Measurements from ENCODE around the gene LTBP1. TPM values are rescaled to one million over a fixed set of nuclear protein-coding genes. Genes with fewer than 3 reads are reported as not detected.

Gene LTBP1
- total RNA-seq, 2 experiments from 2014 or later, result 61.1 to 82.6 TPM

DNA sequence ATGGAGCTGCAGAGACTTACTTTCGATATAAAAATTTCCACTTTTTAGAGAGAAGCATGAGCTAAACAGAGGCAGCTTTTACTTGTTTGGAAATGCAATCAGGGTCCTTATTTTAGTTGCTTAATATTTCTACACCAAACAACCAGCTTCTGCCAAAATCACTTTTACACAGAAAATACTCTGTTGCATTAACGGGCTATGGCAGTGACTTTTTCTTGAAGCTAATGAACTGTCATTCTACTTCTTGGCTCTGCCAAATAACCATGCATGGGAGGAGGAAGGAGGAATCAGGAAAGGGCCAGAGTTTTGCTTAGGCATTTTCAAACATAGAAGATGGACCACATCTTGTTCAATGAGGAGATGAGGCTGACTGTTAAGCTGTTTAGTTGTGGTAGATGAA lies 23.6 kb upstream of the LTBP1 start:
- Histone ChIP-seq H4K20me1 (ENCODE audit: insufficient read depth, low read length) (no peaks in the 10 kb centered on the region), H2AFZ (ENCODE audit: low read length) (no peak overlapping the region), H3K4me1 (ENCODE audit: insufficient read depth, low read length, poor library complexity, severe bottlenecking) (peaks cover 20% of the 10 kb centered on the region), H3K27ac (ENCODE audit: low read depth, low read length, poor library complexity, severe bottlenecking) (no peak overlapping the region), H3K4me3 (ENCODE audit: low read depth, low read length, poor library complexity, severe bottlenecking) (no peak overlapping the region), H3K36me3 (ENCODE audit: insufficient read depth, low read length) (no peaks in the 10 kb centered on the region; the same call in 1 of the 2 replicates), H3K9me2 (ENCODE audit: insufficient read depth, low read length) (no peaks in the 10 kb centered on the region), H3K79me2 (ENCODE audit: insufficient read depth, low read depth, low read length) (no peaks in the 10 kb centered on the region), H3K4me2 (ENCODE audit: low read length) (no peak overlapping the region), H3K9me3 (ENCODE audit: low read length) (peaks cover 8% of the 10 kb centered on the region; the same call in 1 of the 2 replicates)
- intact Hi-C loops (cut with micrococcal nuclease; ENCODE audit: unreplicated experiment), result no loop called here
- DNase-seq (ENCODE audit: low spot score), result no peak
- no TSS peak for BruUV-seq (replicated peaks)
- CTCF ChIA-PET (ENCODE audit: unreplicated experiment), result no interaction called here
- TF ChIP-seq, protein P1, sequence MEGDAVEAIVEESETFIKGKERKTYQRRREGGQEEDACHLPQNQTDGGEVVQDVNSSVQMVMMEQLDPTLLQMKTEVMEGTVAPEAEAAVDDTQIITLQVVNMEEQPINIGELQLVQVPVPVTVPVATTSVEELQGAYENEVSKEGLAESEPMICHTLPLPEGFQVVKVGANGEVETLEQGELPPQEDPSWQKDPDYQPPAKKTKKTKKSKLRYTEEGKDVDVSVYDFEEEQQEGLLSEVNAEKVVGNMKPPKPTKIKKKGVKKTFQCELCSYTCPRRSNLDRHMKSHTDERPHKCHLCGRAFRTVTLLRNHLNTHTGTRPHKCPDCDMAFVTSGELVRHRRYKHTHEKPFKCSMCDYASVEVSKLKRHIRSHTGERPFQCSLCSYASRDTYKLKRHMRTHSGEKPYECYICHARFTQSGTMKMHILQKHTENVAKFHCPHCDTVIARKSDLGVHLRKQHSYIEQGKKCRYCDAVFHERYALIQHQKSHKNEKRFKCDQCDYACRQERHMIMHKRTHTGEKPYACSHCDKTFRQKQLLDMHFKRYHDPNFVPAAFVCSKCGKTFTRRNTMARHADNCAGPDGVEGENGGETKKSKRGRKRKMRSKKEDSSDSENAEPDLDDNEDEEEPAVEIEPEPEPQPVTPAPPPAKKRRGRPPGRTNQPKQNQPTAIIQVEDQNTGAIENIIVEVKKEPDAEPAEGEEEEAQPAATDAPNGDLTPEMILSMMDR (conservative IDR thresholded peaks at IDR 0.05; ENCODE audit: low read length), result no peak
- TF ChIP-seq EZH2phosphoT487 (IDR thresholded peaks at IDR 0.05; ENCODE audit: borderline replicate concordance, low read depth, low read length), result no peak
- POLR2A ChIA-PET, result interaction anchor here (0.6 kb wide), 1 partner anchor 857 kb away, joined by 3 read pairs; no protein-coding TSS in a partner anchor

DNA sequence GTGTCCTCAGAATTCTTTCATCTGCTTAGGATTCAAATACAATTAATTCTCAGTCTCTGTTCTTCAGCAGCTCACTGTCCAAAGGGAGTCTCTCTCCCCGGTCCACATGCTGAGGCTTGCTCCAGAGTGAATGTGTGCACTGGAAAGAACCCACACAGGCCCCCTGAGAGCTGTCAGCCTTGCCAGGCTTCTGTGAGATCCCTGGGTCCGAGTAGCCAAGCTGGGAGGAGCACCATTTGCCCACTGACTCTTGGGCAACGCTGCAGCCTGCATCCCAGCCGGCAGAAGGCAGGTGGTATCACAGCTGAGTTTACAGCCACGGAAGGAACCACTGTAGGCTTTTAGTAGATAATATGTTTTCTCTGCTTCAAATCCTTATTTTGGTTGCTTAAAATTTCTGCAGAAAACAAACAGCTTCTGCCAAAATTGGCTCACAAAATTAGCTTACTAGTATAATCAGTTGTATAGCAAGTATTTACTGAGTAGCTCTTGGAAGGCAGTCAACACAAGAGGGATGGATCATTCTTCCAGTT lies 21.4 kb upstream of the LTBP1 start:
- peaks cover 8% of the 10 kb centered on the region; the same call in 1 of the 2 replicates for H3K9me3 ChIP-seq (ENCODE audit: low read length)
- H3K27ac ChIP-seq (ENCODE audit: low read depth, low read length, poor library complexity, severe bottlenecking), result no peak overlapping the region
- intact Hi-C loops (cut with micrococcal nuclease; ENCODE audit: unreplicated experiment), result no loop called here
- H3K4me2 ChIP-seq (ENCODE audit: low read length), result no peak overlapping the region
- H3K4me1 ChIP-seq (ENCODE audit: insufficient read depth, low read length, poor library complexity, severe bottlenecking), result peaks cover 30% of the 10 kb centered on the region
- H2AFZ ChIP-seq (ENCODE audit: low read length), result no peak overlapping the region
- no peak overlapping the region for H3K4me3 ChIP-seq (ENCODE audit: low read depth, low read length, poor library complexity, severe bottlenecking)
- POLR2A ChIA-PET, result interaction anchor here (0.7 to 1.0 kb wide), 2 partner anchors 21 to 35 kb away, joined by 4 read pairs; no protein-coding TSS in a partner anchor
- DNase-seq (ENCODE audit: low spot score), result no peak
- H3K36me3 ChIP-seq (ENCODE audit: insufficient read depth, low read length), result no peaks in the 10 kb centered on the region; the same call in 1 of the 2 replicates
- TF ChIP-seq, protein P1 (conservative IDR thresholded peaks at IDR 0.05; ENCODE audit: low read length), result no peak
- TF ChIP-seq EZH2phosphoT487 (IDR thresholded peaks at IDR 0.05; ENCODE audit: borderline replicate concordance, low read depth, low read length), result no peak
- no peaks in the 10 kb centered on the region for H3K9me2 ChIP-seq (ENCODE audit: insufficient read depth, low read length)
- no peaks in the 10 kb centered on the region for H3K79me2 ChIP-seq (ENCODE audit: insufficient read depth, low read depth, low read length)
- BruUV-seq (replicated peaks), result no TSS peak
- CTCF ChIA-PET (ENCODE audit: unreplicated experiment), result interaction anchor here (1.0 kb wide), 1 partner anchor 16 kb away, joined by 3 read pairs; no protein-coding TSS in a partner anchor
- H4K20me1 ChIP-seq (ENCODE audit: insufficient read depth, low read length), result no peaks in the 10 kb centered on the region
